Mucosa of descending colon (tissue), 3 donors: ENCODE data around the gene PUSL1. TPM values are rescaled to one million over a fixed set of nuclear protein-coding genes. Genes with fewer than 3 reads are reported as not detected.

ENCODE experiments used
- ATAC-seq: fragments of 200-7000 bp; cut with Tn5 transposase; one replicate; pipeline ENCODE4 v1.9.1; 2020; ENCODE audit warnings: mild to moderate bottlenecking, moderate library complexity
- DNase-seq, 3 donors: peaks; one replicate each; pipeline ENCODE4 v3.0.0-alpha.2; 2020
- H3K36me3 ChIP-seq: fragments of 200-600 bp; one replicate; pipeline ENCODE4 v1.8.0; 2021; ENCODE audit warnings: low read depth, mild to moderate bottlenecking
- H3K4me1 ChIP-seq: fragments of 200-600 bp; one replicate; pipeline ENCODE4 v1.8.0; 2021; ENCODE audit warnings: low read depth, mild to moderate bottlenecking
- H3K4me3 ChIP-seq: fragments of 200-600 bp; one replicate; pipeline ENCODE4 v1.8.0; 2021; ENCODE audit warnings: mild to moderate bottlenecking
- H3K9me3 ChIP-seq: fragments of 200-600 bp; one replicate; pipeline ENCODE4 v1.8.0; 2021; ENCODE audit warnings: mild to moderate bottlenecking
- CTCF ChIP-seq: fragments of 200-600 bp; IDR thresholded peaks from one replicate; pipeline ENCODE4 v1.8.0; 2022; ENCODE audit warnings: antibody characterized with exemption, mild to moderate bottlenecking
- intact Hi-C, 2 donors: fragments of 100-400 bp; cut with DNase I in 1 of 2; cut with micrococcal nuclease in 1 of 2; formaldehyde crosslinking; loops; one replicate each; pipeline versions ENCODE4 v1.11.0 to v1.11.1; 2022; cut with DNase I, micrococcal nuclease
- total RNA-seq, 3 donors: library from RNA; stranded (reverse); fragmentation: NEBNext Ultra II Directional in 2 of 3; extraction: Animal tissue kit (Norgen Biotek cat#: 25700) in 2 of 3; gene quantifications; one replicate each; pipeline versions ENCODE4 v1.2.1 to v1.2.4, GENCODE V29; 2021 to 2023
- donor health status: DM: no; HTN: no; CAD: no; lungs with moderate emphysema.
- donor health status: DM: no; HTN: no; CAD: no.
- donor health status: DM: no; HTN: yes; CAD: no.

PUSL1 gene
- total RNA-seq, 3 donors from 2014 or later: 12.4 to 15.9 (median 15.4) TPM

DNA sequence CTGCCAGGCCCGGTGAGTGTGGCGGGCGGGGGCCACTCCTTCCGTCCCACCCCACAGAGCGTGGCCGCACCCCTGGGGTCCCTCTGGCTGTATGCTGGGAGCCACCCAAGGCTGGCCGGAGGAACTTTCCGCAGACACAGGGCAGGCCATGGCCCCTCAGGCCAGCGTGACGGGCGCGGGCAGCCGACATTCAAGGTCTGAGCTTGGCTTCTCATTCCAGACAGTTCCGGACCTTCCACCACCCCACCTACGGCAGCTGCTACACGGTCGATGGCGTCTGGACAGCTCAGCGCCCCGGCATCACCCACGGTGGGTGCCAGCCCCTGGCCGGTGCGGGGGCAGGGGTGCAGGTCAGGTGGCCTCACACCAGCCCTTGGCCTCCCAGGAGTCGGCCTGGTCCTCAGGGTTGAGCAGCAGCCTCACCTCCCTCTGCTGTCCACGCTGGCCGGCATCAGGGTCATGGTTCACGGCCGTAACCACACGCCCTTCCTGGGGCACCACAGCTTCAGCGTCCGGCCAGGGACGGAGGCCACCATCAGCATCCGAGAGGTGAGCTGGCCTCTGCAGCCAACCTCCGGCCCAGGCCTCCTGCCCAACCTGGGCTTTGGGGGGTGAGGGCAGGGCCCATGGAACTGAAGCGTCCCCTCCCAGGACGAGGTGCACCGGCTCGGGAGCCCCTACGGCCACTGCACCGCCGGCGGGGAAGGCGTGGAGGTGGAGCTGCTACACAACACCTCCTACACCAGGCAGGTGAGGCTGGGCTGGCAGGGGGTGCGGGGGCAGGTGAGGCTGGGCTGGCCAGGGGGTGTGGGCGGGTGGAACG, 20.9 kb upstream of the PUSL1 start:
- no peaks in the 10 kb centered on the region for H3K9me3 ChIP-seq
- no peak for ATAC-seq
- no peak for TF ChIP-seq CTCF
- intact Hi-C loops: no loop called here
- H3K36me3 ChIP-seq: no peaks in the 10 kb centered on the region
- H3K4me1 ChIP-seq: peaks cover 18% of the 10 kb centered on the region
- DNase-seq: peak in 1 of 3 donors; percentile 44
- H3K4me3 ChIP-seq: no peak overlapping the region

- intact Hi-C loops: no loop called here
- H3K4me1 ChIP-seq: peaks cover 18% of the 10 kb centered on the region
- peak; percentile 67 for ATAC-seq
- DNase-seq: peak in 2 of 3 donors; percentile 82 to 87
- TF ChIP-seq CTCF: peak; percentile 66
- H3K36me3 ChIP-seq: no peaks in the 10 kb centered on the region
- no peak overlapping the region for H3K4me3 ChIP-seq
- no peaks in the 10 kb centered on the region for H3K9me3 ChIP-seq
Observed at GRCh38 chr1:1290238-1290731, 18.1 kb upstream of the PUSL1 start.

GRCh38 chr1:1291023-1291528, 17.3 kb upstream of the PUSL1 start:
- no peak for TF ChIP-seq CTCF
- DNase-seq (peak in 2 of 3 donors; percentile 42 to 67), ATAC-seq (peak; percentile 56)
- Histone ChIP-seq H3K36me3 (no peaks in the 10 kb centered on the region), H3K4me3 (no peak overlapping the region), H3K4me1 (peaks cover 12% of the 10 kb centered on the region), H3K9me3 (no peaks in the 10 kb centered on the region)
- intact Hi-C loops: no loop called here

DNA sequence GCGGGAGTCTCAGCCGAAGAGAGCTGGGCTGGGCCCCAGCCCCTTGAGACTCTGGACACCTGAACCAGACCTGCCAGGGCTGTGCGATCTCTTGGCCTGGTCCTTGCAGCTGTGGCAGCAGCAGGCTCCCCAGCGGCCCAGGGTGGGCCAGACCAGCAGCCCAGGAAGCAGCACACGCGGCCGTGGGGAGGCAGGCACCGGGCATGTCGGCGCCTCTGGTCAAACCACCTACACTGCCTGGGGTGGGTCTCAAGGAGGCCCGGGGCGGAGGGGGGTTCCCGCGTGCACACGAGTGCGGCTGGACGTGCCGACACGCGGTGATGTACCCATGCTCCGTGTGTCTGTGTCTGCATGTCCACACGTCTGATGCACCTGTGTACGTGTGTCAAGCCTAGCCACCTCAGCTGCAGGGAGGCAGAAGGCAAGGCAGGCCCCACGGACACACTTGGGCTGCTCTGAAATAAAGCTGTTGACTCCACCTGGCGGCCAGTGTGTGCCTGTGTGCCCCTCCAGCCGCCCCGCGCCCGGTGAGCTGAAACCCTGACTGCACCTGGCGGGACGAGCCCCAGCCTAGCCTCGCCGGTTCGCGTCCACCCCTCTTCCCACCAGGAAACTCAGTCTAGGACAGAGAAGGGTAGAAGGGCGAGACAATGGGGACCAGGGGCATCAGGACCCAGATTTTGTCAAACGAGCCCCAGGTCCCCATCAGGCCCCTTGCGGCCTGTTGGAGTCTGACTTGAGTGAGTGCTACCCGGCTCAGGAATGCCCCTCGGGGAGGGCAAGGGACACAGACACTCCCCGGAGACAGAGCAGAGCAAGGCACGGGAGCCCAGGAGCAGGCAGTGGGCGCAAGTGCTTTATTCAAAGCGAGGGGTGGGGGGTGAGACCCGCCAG, 16.6 kb upstream of the PUSL1 start:
- intact Hi-C loops: no loop called here
- Histone ChIP-seq H3K4me3 (no peak overlapping the region), H3K9me3 (no peaks in the 10 kb centered on the region), H3K36me3 (no peaks in the 10 kb centered on the region), H3K4me1 (peaks cover 12% of the 10 kb centered on the region)
- ATAC-seq: peak; percentile 87
- TF ChIP-seq CTCF: peak; percentile 35
- peak in 2 of 3 donors; percentile 85 to 88 for DNase-seq

GRCh38 chr1:1292442-1292779, 16.0 kb upstream of the PUSL1 start:
- peaks cover 12% of the 10 kb centered on the region for H3K4me1 ChIP-seq
- no peaks in the 10 kb centered on the region for H3K36me3 ChIP-seq
- DNase-seq (no peak), ATAC-seq (no peak)
- TF ChIP-seq CTCF: no peak
- intact Hi-C loops: no loop called here
- H3K4me3 ChIP-seq: no peak overlapping the region
- H3K9me3 ChIP-seq: no peaks in the 10 kb centered on the region
